NCI-H446 treated with DMSO at 0.1 percent for 48 hours (cell line): ENCODE results near the gene STXBP3.

Experiments used
- DNase-seq: peaks from one replicate; lab custom pipeline; 2025; lab: John Stamatoyannopoulos, UW

The STXBP3 gene

DNA sequence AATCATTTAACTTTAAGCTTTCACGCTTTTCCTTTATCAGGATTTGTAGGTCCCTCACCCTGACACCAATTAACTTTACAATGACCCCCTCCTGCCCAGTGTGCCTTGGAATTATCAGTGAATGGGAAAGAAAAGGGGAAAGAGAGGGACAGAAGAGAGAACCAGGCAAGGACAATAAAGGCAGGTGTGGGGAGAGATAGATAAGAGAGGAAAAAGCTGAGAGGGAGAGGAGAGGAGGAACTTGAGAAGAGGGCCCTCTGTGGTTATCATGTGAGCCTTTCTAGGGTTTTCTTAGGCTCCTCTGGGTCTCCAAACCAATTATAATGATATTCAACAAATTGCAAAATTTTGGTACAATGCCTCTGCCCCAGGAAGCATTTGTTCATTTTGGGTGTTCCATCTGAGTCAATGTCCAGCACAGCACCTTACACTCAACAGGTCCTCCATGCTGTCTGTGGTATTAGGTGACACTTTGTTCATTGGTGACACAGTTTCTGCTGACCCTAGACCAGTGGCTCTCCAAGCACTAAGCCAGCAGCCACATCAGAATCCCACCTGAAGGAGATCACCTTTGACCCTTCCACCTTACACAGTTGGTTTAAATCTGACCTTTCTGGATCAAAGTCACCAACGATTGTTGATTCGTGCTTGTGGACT is 96.2 kb downstream of the STXBP3 start:
- DNase-seq: no peak

DNA sequence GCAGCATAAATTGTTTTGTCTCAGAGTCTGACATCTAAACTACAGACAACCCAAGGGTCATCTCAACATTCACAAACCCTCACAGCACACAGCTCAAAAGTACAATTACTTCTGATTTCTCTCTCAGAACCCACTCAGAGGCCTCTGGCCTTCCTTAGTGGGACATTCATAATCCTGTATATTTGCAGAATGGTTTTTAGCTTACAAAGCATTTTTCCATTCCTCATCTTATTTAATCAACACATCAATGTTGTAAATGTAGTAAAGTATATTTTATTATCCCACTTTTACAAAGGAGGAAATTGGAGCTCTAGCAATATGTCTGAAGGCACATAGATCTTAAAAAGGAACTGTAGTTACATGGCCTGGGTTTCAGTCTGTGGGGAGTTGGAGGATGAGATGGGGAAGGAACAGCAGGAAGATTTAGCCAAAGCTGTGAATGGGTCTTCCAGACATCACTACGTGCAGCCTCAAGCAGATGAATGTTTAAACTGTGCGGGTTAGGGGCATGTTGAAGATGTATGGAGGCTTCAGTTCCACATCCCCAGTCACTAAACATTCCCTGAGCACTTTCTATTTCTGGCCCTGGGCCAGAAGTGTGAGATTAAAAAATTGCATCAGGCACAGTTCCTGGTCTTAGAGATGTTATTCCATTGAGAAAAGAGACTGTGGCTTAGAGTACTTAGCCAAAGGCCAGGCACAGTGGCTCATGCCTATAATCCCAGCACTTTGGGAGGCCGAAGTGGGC is 97.1 kb downstream of the STXBP3 start:
- no peak for DNase-seq

DNA sequence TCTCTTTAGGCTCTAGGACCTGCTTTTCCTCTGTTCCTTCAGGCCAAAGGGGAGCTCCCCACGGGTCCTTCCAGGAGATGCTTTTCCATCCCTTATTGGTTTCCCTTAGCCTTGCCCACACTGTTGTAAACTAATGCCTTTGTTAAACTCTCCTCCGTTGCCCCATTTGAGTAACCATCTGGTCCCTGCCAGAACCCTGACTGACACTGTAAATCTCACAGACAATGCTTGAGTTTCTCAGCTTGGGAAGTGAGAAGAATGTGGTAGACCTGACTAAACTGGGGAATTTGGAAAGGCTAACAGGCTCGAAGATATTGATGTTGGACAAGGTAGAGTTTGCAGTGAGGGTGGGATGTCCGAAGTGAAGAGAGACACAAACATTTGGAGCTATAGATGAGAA is 99.0 kb downstream of the STXBP3 start:
- no peak for DNase-seq

DNA sequence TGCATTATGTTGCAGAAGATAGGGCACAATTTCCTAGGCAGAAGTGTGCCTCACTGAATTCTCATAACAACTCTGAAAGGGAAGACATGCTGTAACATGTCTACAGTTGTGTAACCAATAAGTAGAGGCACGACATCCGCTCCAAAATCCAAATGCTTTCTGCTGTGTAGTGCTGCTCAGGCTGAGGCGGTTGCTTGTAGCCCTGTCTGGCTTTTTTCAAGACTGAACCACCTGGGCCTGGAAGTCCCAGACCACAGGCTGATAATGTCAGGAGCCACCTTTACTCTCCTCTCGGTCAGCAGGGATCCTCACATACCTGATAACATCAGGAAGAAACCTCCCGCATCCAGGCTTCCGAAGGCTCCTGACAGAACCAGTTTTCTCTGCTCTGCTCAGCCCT is 99.5 kb downstream of the STXBP3 start:
- no peak for DNase-seq

DNA sequence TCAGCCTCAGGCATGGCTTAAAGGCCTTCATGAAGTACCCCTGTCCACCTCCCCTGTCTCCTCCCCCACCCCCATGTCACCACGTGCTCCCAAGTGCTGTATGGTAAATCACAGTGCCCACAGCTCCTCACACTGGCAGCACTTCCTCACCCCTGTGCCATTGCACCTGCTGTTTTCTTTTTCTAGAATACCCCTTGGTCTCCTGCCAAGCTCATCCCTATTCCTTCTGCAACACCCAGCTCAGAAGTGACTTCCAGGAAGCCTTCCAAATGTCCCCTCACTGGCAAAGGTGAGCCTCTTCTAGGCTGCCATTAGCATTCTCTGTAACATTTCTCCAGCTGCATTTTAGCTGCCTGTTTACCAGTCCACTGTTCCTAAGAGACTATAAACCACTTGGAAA is 101.0 kb downstream of the STXBP3 start:
- DNase-seq: no peak

DNA sequence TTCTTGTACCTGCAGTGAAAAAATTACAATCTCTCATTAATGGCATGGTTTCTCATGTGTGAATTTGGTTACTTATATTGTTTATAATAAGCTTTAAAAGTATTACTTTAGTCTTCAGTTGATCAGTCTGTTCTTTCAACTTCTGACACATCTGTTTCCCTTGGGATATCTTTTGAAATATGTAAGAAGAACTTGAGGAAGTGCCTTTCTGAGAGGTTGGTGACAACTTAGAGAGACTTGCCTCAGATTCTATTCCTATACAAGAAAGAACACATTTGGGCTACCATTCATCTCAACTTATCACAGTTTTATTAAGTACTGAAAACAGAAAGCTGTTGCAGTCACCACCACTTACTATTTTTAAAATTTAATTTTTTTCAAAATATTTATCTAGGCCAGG is 102.3 kb downstream of the STXBP3 start:
- DNase-seq: no peak

DNA sequence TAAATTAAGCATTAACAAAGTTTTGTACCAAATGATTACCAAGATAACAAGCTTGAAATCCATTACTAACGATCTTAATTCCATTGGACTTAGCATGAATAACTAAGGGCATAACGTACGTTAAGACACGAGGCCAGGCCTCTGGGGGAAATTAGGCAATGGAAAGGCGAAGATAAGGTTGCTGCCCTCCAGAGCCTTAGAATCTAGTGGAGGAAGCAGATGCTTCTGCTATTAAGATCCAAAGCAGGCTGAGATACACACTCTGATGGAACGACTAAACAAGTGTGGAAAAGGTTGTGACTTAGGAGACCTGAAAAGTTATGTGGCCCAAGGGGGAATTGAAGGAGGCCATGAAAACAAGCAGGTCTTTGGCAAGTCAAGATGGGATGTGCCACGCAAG is 104.5 kb downstream of the STXBP3 start:
- DNase-seq: no peak

DNA sequence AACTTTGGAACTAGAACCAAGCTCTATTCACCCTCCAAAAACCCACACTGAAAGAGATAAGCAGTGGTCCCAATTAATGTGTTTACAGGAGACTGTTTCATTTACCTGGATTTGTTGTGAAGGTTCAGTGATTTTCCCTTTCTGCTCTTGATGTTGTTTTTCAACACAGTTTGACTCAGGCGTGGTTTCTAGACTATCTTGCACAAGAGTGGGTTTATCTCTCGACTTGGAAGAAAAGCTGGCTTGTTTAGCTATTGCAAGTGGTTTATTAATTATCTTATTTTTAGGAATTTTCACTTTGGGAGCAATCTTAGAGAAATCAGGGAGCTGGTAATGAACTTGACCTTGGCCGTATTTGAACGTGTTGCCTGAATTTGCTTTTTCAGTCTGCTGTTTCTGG is 105.1 kb downstream of the STXBP3 start:
- no peak for DNase-seq

DNA sequence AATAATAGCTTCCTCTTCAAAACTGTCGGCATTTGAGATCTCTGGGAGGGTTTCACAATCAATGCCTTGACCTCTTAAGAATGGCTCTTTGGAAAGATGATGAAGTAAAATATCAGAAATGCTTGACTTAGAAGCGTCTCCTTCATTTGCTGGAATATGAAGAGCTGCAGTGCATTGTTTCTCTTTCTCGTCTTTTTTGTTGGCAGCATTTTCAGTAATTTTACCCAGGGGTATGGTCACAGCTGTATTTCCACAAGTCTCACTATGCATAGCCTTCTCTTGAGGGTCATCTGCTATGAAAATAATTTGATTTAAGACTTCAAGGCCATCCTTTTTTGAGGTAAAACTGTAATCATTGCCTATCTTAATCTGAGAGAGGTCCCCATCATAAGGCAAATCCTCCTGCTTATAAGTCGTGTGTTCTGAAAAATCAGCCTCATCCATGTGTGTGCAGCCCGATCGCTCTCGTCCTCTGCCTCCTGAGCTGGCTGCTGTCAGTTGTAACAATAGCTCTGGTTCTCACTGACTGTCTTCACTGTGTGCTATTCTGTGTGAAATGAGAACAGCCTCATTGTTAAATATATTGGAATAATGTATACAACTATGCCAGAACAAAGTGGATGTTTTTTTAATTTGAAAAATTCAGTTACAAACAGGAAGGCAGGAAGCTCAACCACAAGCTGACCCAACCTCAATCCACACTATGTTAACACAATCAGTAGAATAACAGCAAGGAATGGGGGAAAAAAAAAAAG is 105.9 kb downstream of the STXBP3 start:
- DNase-seq: no peak

DNA sequence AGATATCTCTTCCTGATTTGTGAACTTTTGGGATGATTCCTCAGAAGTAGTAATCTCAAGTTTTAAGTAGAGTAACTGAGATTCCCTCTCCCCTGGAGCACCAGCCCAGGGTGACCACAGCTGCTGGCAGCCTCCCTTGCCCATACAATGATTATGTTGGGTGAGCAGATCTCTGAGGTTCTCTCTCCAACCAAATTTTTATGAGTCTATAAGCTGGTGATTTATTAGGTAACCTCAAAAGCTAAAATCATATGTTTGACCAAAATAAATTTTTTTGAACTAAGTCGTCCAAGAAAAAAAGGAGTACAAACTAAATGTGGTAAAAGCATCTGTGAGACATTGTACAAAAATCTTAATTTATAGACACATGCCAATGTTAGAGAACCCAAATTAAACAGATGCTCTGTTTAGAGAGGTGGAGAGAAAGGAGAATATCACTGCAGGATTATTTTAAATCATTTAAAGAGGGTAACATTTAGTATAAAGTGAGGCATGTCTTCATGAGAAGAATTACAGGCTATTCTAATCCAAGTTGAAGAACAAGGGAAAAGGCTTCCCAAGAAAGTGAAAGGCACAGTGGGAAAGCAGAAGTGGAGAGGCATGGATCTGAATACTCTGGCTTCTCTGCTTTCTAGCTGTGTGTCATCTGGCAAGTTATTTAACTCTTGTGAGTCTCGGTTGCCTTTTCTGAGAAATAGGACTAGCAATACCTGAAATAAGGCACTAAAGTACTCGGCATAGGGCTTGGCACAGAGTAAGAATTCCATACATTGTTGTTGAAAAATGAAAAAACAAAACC is 107.9 kb downstream of the STXBP3 start:
- DNase-seq: no peak

DNA sequence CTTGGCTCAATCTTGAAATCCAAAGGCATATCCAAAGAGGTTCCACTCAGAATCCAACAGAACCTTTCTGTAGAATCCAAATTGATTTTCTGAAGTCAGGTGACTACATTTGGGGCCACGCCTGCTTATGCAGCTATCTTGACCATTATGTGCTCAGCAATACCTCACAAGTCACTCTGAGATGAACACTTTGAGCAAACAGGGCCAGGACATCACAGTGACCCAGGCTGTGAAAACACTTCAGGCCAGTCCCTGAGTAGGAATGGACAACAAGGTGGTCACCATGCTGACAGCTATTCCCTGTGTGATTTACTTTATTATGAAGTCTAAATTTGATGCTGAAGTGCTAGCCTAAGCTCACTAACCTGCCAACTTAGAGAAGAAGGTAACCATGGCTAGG is 110.5 kb downstream of the STXBP3 start, which contains the start of gene AKNAD1:
TSS of gene AKNAD1 (minus strand) at position 101 of the 400 bp plus-strand sequence. CDS start 4,430 bp downstream, outside the sequence.
- DNase-seq: no peak

DNA sequence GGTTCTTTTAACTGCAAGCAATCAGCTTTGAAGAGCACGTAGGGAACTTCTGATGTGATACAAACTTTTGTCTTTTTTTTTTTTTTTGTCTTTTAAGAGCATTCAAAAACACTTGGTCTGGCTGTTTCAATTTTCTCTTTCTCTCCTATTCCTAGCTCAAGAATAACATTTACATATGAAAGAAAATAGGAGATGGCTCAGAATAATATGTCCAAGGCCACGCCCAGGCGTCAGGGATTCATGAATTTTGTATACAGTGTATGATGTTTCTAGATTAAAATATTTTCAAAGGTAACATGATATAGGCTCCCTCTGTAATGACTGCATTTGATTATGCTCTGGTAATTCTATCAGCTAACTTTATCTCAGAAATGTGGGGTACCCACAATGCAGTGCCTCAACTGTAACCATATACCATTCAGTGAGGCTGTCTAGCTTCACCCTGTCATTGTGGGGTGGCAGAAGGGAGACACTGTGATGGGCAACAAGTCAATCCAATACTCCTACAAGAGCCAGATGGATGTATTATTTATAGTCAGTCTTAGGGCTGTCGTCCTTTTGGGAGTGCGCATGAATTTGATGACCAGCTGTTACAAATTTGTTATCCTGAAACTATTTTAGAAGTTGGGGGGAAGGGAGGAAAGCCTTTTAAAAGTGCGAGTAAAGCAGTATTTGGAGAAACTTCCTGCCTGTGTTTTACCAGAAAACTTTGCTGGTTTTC is 111.9 kb downstream of the STXBP3 start:
- peak; percentile 72 for DNase-seq
